HL-60/S4 (cell line): ENCODE data around the gene GOLM1.
"Not testable (repeated sequence)": the region's sequence is repeated elsewhere in the genome, so short reads cannot be mapped to it uniquely, and the experiment has no call there.

ENCODE experiments used
- in situ Hi-C: fragments of 300-500 bp; cut with MboI; formaldehyde crosslinking; loops from 2 replicates; pipeline ENCODE4 v1.14.3; 2022; ENCODE audit warnings: low sequenced_read_pairs

The GOLM1 gene

DNA sequence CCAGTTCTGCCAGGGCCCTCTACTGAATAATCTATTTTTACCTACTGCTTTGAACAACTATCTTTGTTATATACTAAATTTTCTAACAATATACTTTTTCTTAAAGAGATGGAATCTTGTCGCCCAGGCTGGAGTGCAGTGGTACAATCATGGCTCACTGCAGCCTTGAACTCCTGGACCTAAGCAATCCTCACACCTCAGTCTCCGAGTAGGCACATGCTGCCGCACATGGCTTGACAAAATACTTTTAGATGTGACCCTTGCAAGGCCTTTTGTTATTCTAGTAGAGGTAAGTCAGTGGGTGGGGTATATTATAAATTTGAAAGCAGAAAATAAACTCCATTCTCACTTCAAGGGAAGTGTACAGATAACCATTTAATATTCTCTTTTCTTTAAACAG, 7.9 kb downstream of the GOLM1 start:
- in situ Hi-C loops = no loop called here

DNA sequence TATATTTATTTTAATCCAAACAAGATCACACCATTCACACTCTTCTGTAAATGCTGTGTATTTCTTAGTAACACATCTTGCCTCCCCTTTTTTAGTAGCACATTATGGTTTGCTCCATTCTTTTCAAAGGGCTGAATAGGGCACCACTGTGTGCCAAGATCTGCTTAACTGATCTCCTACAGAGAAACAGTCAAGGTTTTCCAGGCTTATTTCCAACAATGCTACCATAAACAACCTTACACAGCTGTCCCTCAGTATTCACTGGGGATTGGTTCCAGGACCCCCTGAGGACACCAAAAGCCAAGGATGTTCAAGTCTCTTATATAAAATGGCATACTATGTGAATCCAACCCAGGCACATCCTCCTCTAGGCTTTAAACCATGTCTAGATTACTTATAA, 16.5 kb downstream of the GOLM1 start:
- in situ Hi-C loops = no loop called here

DNA sequence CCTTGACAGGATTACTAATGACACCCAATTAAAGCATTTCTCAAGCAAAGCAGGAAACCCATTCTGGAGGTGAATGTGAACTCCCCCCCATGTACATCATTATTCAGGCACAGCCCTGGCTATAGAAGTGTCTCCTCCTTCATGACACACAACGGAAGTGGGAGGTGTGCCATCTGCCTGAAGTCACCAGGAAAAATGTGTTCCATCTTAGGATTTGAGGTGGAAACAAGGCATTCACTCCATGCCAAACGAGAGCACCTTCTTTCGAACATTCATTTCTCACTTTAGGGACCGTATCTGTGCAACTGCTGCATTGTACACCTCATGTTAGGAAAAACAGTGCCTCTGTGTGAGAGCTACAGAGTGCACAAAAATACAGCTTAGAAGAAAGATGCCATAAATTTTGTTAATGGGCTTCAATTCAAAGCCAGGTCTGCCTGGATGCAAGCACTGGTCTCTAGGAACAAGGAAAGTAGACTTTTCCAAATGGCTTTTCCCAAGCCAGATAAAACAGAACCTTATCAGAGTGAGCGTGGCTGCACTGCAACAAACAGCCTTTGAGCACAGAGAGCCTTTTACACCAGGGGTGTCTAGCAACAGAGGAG, 19.4 kb downstream of the GOLM1 start:
- in situ Hi-C loops = no loop called here

DNA sequence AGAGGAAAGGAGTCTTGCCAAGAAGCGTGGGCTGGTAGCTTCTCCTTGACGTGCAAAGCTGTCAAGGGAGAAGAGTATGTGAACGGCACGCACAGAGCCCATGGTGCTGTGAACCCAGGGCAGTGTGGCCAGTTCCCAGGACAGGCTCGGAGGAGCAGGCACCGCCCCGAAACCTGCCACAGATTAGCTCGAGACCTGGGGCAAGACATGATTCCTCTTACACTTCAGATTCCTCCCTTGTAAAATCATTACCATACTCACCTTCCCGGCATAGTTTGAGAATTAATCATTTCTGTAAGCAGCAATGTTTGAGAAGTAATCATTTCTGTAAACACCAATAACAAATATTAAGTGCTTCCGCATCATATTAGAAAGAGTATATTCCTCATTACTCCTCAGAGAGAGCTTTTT, 19.9 kb downstream of the GOLM1 start:
- in situ Hi-C loops = no loop called here

DNA sequence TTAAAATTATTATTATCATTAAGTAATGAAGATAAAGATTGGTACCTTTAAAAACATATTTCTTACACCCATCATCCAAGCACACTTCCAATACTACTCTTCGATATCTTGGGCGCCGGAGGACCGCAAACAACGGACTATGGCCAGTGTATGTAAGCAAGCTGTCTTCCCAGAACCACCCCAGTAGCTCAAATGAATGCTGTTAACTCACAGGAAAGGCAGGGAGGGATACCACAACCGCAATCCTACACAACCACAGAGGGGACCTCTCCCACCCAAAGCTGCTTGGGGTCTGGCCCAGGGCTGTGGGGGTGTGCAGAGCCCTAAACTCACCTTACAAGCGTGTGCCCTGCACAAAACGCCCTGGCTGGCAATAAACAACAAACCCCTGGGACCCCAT, 20.6 kb downstream of the GOLM1 start:
- in situ Hi-C loops = no loop called here

DNA sequence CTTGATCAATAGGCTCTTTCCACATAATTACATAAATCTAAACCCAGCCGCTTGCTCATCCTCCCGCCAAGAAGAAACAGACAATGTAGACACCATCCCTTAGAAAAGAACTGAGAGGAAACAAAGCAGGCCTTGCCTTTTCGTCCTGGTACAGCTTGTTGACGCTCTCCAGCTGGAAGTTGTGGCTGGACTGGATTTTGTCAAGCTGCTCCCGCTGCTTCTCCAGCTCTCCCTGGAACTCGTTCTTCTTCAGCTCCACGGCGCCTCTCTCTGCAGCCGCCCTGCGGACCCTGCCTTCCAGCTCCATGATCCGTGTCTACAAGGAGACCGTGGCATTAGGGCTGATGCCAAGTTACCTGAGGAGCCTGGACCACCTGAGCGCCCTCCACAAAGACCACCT, 22.1 kb downstream of the GOLM1 start:
- in situ Hi-C loops = no loop called here

DNA sequence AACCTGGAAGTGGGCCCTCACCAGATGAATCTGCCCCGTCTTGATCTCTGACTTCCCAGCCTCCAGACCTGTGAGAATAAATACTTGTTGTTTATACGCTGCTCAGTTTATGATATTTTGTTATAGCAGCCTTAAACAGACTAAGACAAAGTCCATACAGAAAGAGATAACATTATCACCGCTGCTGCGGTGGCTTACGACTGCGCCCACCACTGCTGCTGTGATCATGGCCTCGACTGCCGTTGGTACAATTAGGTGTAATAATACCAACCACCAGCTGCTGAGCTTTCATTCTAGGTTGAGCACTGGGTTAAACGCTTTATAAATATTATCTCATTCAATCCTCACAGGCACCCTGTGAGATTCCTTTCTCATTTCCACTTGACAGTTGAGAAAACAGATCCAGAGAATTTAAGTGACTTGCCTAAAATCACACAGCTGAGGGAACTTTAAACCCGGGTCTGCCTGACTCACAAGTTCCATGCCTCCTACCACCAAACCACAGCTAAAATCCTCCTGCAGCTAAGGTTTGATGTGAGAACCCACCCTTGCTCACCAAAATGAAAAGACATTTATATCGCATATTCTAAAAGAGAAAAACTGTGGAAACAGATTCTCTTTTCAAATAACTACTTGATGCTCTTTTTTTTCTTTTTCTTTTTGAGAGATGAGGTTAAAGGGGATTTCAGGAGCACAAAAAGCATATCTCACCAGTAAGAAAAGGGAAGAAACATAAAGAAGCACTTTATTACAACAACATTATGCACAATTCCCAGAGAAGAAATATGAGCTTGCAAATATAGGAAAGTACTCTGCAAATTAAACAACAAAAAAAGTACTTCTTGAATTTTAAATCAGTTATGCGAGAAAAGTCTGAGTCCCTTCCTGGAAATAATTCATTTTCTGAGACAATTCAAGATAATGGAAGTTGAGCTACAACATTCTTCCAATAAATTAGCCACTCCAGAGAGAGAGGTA, 23.9 kb downstream of the GOLM1 start:
- in situ Hi-C loops = no loop called here

DNA sequence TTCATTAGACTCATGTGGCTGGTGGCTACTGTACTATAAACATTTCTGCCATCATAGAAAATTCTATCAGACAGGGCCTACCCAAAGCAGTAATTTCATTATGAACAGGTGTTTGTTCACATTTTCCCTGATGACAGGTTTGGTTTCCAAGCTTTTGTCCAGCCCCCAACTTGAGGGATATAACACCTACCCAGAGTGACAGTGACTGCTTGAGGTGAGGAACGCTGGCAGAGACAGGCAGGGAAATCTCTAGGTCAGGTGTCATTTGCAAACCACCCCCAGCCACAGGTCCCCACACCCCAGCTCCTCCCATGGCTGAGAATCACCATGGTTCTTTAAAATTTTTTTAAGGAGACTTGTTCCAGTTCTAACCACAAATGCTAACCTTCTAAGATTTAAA, 25.5 kb downstream of the GOLM1 start:
- in situ Hi-C loops = no loop called here

DNA sequence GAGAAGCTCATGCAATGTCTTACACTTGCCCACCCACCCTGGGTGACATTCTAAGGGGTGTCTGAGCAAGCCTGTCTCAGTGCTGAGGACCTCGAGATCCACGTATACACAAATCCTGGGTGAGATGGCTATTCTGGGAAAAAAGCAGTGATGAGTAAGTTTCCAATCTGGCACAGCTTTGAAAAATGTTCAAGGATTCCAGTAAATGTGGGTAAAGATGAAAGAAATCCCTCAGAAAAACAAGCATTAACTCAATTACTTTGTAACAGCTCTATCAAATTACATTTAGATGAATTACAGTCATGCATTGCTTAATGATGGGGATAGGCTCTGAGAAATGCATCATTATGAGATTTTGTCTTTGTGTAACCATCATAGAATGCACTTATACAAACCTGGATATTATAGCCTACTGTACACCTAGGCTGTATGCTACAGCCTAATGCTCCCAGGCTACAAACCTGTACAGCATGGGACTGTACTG, 26.9 kb downstream of the GOLM1 start:
- in situ Hi-C loops = no loop called here

DNA sequence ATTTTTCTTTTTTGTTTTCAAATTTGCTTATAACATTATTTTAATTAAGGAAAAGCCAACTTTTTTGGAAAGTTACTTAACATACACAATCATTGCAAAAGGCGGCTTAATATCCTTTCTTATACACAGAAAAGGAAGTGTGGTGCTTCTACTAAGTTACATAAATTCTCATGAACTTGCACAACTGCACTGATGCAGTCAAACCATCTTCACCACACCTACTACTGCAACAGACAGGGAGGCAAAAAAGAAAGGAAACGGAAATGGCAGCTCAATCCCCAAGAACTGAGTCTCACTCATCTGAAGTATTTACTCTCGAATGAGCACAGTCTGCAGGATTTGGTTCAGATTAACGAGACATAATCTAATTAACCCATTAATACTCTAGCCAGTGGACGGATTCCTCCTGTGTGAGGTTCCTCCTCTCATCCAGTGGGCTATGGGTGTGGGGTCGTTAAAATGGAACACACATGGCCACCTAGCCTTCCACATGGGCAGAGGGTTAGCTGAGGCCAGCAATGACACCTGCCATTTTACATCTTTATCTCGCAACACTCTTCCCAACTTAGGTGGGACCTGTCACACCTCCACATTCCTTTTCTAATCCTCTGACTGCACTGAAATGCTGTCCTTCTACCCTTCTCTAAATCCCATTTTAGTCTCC, 30.0 kb downstream of the GOLM1 start:
- in situ Hi-C loops = no loop called here

DNA sequence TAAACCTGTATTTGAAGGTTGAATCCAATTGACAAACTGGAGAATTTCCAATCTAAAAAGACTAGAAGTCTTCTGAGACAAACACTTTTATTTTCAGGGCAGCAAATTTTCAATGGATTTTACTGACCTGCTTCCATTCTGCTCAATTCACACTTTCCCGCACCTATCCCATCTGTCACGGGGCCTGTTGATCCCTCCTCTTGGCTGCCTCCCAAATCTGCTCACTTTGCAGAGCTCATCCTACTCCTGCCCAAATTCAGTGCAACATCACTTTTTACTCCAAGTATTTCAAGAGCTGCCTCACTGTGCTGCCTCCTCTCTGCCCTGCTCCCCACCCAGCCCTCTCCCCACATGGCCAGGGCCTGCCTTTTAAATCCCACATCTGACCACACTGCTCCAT, 35.1 kb downstream of the GOLM1 start:
- in situ Hi-C loops = no loop called here

DNA sequence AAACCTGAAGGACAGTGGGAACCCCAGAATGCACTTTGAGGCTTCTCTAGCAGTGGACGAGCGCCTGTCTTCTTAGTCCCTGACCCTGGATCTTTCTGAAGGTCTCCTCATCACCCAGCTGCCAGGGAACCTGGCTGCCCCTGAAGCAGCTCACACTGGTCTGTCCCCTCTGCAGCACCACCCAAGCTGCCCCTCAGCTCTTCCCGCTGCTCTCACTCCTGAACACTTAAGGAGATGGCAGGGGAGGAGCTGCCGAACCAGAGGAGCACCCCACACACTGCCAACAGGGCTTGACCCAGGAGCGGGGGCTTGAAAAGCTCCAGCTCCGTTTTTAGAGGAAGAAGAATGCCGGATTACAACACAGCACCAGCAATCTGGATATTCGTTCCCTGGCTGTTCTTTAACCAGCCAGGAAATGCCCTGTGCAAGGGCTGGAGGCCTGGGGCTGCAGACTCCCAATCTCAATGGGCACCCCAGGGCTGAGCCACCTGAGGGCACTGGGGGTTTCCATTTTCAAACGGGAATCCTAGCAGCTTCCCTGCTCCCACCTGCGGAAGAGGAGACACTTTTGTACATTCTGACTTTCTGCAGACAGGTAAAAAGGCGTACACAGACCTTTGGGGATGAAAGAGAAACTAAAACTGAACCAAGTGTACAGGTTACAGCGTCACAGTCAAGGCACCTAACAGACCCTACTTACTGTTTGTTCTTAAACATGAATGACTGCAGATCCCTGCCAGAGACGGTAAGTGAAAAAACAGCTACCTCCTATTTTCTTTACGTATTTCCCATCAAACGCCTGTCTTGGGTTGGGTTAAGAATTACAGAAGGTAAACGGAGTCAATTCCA, 36.3 kb downstream of the GOLM1 start:
- in situ Hi-C loops = no loop called here

DNA sequence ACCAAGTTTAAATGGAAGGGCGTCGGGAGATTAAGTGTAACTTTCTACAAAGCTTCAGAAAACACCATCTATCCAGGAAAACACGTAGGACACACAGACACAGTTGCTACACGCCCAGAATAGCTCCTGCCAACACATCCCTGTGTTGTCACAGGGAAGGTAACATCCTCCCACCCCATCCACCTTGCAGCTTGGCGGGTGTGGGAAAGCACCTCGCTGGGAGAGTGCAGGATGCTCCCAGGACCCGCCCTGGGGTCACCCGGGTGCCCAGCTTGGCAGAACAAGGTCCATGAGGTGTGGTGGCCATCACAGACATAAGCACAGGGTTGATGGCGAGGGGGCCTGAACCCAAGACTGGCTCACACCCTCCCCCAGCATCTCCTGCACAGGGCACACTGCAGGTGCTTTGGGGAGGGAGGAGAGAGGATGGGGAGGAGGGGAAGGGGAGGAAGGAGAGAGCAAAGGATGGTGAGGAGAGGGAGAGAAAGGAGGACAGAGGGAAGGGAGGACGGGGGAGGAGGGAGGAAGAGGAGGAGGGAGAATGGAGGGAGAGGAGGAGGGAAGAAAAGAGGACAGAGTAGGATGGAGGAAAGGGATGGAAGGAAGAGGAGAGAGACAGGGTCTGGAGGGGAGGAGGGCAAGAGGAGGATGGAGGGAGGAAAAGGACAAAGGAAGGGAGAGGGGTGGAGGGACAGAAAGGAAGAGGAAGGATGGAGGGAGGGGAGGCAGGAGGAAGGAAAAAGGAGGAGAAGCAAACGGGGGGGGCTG, 37.2 kb downstream of the GOLM1 start:
- in situ Hi-C loops = no loop called here

DNA sequence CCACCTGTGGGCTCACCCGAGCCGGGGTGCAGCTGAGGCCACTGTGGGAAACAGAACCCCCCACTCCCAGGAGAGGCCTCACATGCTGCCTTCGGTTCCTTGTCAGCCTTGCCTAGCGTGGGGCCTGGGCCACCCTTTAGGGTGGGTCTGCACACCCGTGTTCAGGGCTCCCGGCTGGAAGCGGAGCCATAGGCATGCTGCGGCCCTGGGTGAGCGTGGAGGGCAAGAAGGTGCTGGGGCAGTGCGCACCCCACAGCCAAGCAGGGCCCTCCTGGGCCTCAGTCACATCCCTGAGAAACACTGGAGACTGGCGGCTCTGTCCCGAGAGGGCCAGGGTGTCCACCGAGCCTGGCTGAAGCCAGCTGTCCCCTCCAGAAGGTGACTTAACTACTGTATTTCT, 41.9 kb downstream of the GOLM1 start:
- in situ Hi-C loops = no loop called here

DNA sequence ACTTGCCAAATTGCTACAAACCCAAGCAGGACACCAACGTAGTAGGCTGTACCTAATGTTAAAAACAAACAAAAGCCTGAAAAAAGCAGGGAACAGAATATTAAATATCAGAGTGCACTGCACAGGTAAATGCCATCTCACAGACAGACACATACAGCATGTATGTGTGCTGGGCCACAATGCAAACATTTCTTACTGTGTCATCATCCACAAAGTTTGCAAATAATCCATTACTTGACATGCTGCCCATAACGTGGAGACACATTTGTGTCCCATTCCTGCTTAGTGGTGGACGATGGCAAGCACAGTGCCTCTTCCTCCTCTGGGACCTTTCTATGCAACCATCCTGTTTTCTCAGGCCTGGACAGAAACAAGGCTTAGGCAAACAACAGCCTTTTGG, 44.7 kb downstream of the GOLM1 start:
- in situ Hi-C loops = no loop called here

DNA sequence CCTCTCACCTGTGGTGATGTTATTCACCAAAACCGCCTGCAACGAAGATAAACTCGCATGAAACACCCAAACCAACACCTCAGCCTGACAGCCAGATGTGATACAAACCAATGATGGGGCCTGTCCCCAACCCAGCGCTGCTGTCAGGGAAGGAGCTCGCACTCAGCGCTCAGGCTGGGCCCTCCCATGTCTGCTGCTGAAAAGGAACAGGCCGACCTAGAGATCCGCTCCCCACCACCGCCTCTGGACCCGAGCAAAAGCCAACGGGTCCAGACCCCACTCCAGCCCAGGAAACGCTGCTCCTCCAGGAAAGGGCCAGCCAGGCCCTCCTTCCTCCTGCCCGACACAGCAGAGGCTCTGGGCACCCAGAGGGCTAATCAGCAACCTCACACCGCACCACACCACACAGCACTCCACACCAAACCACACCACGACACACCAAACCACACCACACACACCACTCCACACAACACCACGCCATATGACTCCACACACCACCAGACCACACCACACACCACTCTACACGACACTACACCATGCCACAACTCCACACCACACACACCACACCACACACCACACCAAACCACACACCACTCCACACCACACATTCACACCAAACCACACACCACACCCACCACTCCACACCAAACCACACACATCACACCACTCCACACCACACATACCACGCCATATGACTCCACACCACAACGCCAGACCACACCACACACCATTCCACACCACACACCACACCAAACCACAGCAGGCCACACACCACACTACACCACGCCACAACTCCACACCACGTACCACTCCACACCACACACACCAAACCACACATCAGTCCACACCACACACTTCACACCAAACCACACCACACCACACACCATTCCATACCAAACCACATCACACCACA, 46.5 kb downstream of the GOLM1 start:
- in situ Hi-C loops = no loop called here

DNA sequence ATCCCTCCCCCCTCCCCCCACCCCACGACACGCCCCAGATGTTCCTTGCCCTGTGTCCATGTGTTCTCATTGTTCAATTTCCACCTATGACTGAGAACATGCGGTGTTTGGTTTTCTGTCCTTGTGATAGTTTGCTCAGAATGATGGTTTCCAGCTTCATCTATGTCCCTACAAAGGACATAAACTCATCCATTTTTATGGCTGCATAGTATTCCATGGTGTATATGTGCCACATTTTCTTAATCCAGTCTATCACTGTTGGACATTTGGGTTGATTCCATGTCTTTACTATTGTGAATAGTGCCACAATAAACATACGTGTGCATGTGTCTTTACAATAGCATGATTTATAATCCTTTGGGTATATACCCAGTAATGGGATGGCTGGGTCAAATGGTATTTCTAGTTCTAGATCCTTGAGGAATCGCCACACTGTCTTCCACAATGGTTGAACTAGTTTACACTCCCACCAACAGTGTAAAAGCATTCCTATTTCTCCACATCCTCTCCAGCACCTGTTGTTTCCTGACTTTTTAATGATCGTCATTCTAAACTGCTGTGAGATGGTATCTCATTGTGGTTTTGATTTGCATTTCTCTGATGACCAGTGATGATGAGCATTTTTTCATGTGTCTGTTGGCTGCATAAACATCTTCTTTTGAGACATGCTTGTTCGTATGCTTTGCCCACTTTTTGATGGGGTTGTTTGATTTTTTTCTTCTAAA, 51.2 kb downstream of the GOLM1 start:
- in situ Hi-C loops = not testable (repeated sequence)

DNA sequence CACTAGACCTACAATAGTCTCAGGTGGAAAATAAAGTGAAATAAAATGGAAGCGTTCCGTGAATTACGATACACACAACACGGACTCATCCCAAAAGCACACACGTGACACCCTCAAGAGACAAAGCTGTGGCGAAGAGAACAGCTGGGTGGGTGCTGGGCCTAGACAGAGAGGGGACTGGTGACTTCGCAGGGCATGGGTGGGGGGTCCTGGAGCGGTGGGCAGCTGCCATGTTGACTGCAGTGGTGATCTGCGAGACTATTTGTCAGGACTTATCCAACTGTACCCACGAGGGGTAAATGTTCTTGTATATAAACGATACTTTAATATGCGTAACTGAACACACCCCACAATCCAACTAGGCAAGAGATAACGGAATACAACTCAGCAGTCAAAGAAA, 52.0 kb downstream of the GOLM1 start:
- in situ Hi-C loops = no loop called here
